Fibroblast of lung (primary cell): Measurements from ENCODE around the gene RGS3.

ENCODE experiments used
- EZH2 ChIP-seq: IDR thresholded peaks from 2 replicates; pipeline ENCODE4 v1.5.1; 2012; ENCODE audit warnings: low read length, control low read depth, mild to moderate bottlenecking; ENCODE audit errors: missing control alignments
- TF ChIP-seq, protein P1 (sequence below), 2 donors: IDR thresholded peaks in 1 of 2; conservative IDR thresholded peaks in 1 of 2; 1 replicate in 1 of 2; 2 replicates in 1 of 2; pipeline ENCODE4 v1.5.1; 2011 to 2012; ENCODE audit warnings: low read length in 2 of 2, control low read depth in 1 of 2, inconsistent platforms in 1 of 2, low read depth in 1 of 2, mild to moderate bottlenecking in 1 of 2

DNA sequence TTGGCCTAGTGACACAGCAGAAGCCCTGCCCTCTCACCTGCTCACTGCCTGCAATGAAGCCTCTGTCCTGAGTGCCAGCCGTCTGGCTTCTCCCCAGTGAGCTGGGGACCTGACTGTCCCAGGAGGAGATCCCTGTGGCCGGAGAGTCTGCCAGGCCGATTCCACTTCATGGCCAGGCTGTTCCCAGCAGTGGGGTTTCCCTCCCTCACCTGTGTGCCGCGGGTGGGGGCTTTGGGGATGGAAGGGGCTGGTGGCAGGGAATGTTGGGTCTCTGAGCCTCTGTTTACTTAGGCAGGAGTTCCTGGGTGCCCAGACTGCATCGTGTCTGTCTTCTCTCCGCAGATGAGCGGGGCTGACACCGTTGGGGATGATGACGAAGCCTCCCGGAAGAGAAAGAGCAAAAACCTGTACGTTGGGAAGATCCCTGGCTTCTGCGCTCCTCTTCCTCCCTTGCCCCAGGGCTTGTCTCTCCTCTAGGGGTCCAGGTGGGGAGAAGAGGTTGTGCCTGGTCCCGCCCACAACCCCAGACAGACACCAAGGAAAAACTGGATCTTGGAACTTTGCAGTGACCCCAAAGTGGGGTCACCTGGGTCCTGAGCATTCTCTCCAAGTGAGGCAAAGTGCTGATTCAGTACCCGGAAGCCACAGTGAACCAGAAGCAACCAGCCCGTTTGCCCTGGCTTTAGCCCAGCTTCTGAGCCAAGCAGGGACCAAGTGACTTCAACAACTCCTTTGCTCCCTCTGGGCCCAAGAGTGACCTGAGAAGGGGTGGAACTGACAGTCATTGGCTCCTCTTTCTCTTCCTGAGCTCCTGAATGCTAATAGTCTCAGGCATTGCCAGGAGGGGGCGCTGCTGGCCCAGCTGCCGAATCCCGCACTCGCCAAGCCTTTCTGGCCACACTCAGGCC lies 127.7 kb downstream of the RGS3 start:
- TF ChIP-seq, protein P1, sequence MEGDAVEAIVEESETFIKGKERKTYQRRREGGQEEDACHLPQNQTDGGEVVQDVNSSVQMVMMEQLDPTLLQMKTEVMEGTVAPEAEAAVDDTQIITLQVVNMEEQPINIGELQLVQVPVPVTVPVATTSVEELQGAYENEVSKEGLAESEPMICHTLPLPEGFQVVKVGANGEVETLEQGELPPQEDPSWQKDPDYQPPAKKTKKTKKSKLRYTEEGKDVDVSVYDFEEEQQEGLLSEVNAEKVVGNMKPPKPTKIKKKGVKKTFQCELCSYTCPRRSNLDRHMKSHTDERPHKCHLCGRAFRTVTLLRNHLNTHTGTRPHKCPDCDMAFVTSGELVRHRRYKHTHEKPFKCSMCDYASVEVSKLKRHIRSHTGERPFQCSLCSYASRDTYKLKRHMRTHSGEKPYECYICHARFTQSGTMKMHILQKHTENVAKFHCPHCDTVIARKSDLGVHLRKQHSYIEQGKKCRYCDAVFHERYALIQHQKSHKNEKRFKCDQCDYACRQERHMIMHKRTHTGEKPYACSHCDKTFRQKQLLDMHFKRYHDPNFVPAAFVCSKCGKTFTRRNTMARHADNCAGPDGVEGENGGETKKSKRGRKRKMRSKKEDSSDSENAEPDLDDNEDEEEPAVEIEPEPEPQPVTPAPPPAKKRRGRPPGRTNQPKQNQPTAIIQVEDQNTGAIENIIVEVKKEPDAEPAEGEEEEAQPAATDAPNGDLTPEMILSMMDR (conservative IDR thresholded peaks at IDR 0.05 in 1 of 2, IDR thresholded peaks at IDR 0.05 in 1 of 2; ENCODE audit: low read depth in 1 of 2, low read length in 2 of 2) = peak; percentile 85 to 91
- no peak for TF ChIP-seq EZH2
